ENCODE data around the gene SCEL.

The SCEL gene

GRCh38 chr13:77521595-77522367 lies 13.7 kb upstream of the SCEL start:
- DNase-seq (ENCODE audit: low read depth) = no peak

- no peak for DNase-seq (ENCODE audit: low read depth)
These were observed 13.1 kb upstream of the SCEL start for GRCh38 chr13:77522444-77522843.

- DNase-seq (ENCODE audit: low read depth) = no peak
These were observed 12.1 kb upstream of the SCEL start for GRCh38 chr13:77523386-77523785.

GRCh38 chr13:77523834-77524728 lies 11.4 kb upstream of the SCEL start:
- DNase-seq (ENCODE audit: low read depth) = no peak

- DNase-seq (ENCODE audit: low read depth) = no peak
These were observed 7.1 kb upstream of the SCEL start for GRCh38 chr13:77528414-77528813.

- DNase-seq (ENCODE audit: low read depth) = no peak
These were observed 6.5 kb upstream of the SCEL start for GRCh38 chr13:77528834-77529500.

GRCh38 chr13:77529501-77529840 lies 6.0 kb upstream of the SCEL start:
- DNase-seq (ENCODE audit: low read depth) = no peak

- DNase-seq (ENCODE audit: low read depth) = no peak
These were observed 4.6 kb upstream of the SCEL start for GRCh38 chr13:77530875-77531274.

GRCh38 chr13:77532983-77533382 lies 2.5 kb upstream of the SCEL start:
- DNase-seq (ENCODE audit: low read depth) = no peak

- DNase-seq (ENCODE audit: low read depth) = no peak
These were observed 1.4 kb upstream of the SCEL start for GRCh38 chr13:77533875-77534788.

- DNase-seq (ENCODE audit: low read depth) = no peak
These were observed 852 bp downstream of the SCEL start for GRCh38 chr13:77536358-77536757.

GRCh38 chr13:77537289-77537919 lies 1.9 kb downstream of the SCEL start:
- no peak for DNase-seq (ENCODE audit: low read depth)

- DNase-seq (ENCODE audit: low read depth) = no peak
These were observed 8.2 kb downstream of the SCEL start for GRCh38 chr13:77543711-77544110.

GRCh38 chr13:77544355-77544754 lies 8.8 kb downstream of the SCEL start:
- DNase-seq (ENCODE audit: low read depth) = no peak

GRCh38 chr13:77544758-77545338 lies 9.3 kb downstream of the SCEL start:
- no peak for DNase-seq (ENCODE audit: low read depth)

- no peak for DNase-seq (ENCODE audit: low read depth)
These were observed 10.3 kb downstream of the SCEL start for GRCh38 chr13:77545626-77546412.

GRCh38 chr13:77548095-77548494 lies 12.6 kb downstream of the SCEL start:
- no peak for DNase-seq (ENCODE audit: low read depth)

GRCh38 chr13:77548594-77548993 lies 13.1 kb downstream of the SCEL start:
- DNase-seq (ENCODE audit: low read depth) = no peak

- no peak for DNase-seq (ENCODE audit: low read depth)
These were observed 18.6 kb downstream of the SCEL start for GRCh38 chr13:77554069-77554468.

- no peak for DNase-seq (ENCODE audit: low read depth)
These were observed 19.7 kb downstream of the SCEL start for GRCh38 chr13:77555246-77555645.

All from stimulated activated CD8-positive, alpha-beta memory T cell treated with anti-CD3 and anti-CD28 coated beads, Interleukin-15, amount 100 ng/mL, for 1 hour (primary cell).